PC-9 (cell line): ENCODE results near the gene SAPCD1. TPM values are rescaled to one million over a fixed set of nuclear protein-coding genes. Genes with fewer than 3 reads are reported as not detected.
A peak's percentile ranks its signal among the peaks of the same experiment; 100 is the strongest.

Experiments
- BruUV-seq: library from RNA; stranded (reverse); fragments of 400-500 nt; replicated peaks from 2 replicates; lab custom pipeline; 2021; lab: Mats Ljungman, UMichigan
- CTCF ChIA-PET: fragments of 300-600 bp; sonication (Branson Sonifier 250); formaldehyde crosslinking; loops from one replicate; lab custom pipeline; 2022; ENCODE audit warnings: antibody characterized with exemption; lab: Charles Lee
- POLR2A ChIA-PET: fragments of 300-600 bp; sonication (Branson Sonifier 250); formaldehyde crosslinking; loops from one replicate; lab custom pipeline; 2022; ENCODE audit warnings: antibody characterized with exemption; ENCODE audit not compliant: unreplicated experiment; lab: Charles Lee
- DNase-seq, 2 experiments: peaks; one replicate each; pipeline versions ENCODE4 v3.0.0 to v3.0.0-alpha.2; 2015 to 2022; ENCODE audit warnings: mixed read lengths in 1 of 2
- H2AFZ ChIP-seq: fragments of 200-600 bp; sonication (generic); 2 replicates; pipeline ENCODE4 v1.8.1; 2017; ENCODE audit warnings: antibody characterized with exemption
- H3F3A ChIP-seq: fragments of 200-600 bp; sonication (generic); 2 replicates; pipeline ENCODE4 v1.8.1; 2017; ENCODE audit warnings: antibody characterized with exemption, mild to moderate bottlenecking, low read depth; ENCODE audit not compliant: insufficient read depth
- H3K27ac ChIP-seq: fragments of 200-600 bp; sonication (generic); 2 replicates; pipeline ENCODE4 v1.6.1; 2016; ENCODE audit warnings: mixed run types
- H3K27me3 ChIP-seq: fragments of 200-600 bp; sonication (generic); 2 replicates; pipeline ENCODE4 v1.6.1; 2016; ENCODE audit warnings: low read depth, mixed run types; ENCODE audit not compliant: insufficient read depth
- H3K36me3 ChIP-seq: fragments of 200-600 bp; sonication (generic); 2 replicates; pipeline ENCODE4 v1.6.1; 2016; ENCODE audit warnings: low read depth, mixed run types
- H3K4me1 ChIP-seq: fragments of 200-600 bp; sonication (generic); replicated peaks from 2 replicates; pipeline ENCODE4 v1.6.1; 2016; ENCODE audit warnings: mixed run types; ENCODE audit not compliant: insufficient read depth
- H3K4me2 ChIP-seq: fragments of 200-600 bp; sonication (generic); 2 replicates; pipeline ENCODE4 v1.6.1; 2017; ENCODE audit warnings: mixed run types
- H3K4me3 ChIP-seq: fragments of 200-600 bp; sonication (generic); 2 replicates; pipeline ENCODE4 v1.6.1; 2016; ENCODE audit warnings: mixed run types
- H3K79me2 ChIP-seq: fragments of 200-600 bp; sonication (generic); 2 replicates; pipeline ENCODE4 v1.6.1; 2017; ENCODE audit warnings: low read depth, mixed run types
- H3K9me2 ChIP-seq: fragments of 200-600 bp; sonication (generic); 2 replicates; pipeline ENCODE4 v1.8.1; 2017; ENCODE audit warnings: mild to moderate bottlenecking; ENCODE audit not compliant: insufficient read depth
- H3K9me3 ChIP-seq: fragments of 200-600 bp; sonication (generic); 2 replicates; pipeline ENCODE4 v1.8.1; 2016; ENCODE audit warnings: low read depth; ENCODE audit not compliant: insufficient read depth
- H4K20me1 ChIP-seq: fragments of 200-600 bp; sonication (generic); 2 replicates; pipeline ENCODE4 v1.8.1; 2017; ENCODE audit not compliant: insufficient read depth
- EZH2 ChIP-seq: fragments of 200-600 bp; sonication (generic); IDR thresholded peaks from 2 replicates; pipeline ENCODE4 v1.8.0; 2017; ENCODE audit warnings: antibody characterized with exemption, low read depth
- intact Hi-C: fragments of 100-400 bp; cut with micrococcal nuclease; formaldehyde crosslinking; loops from one replicate; pipeline ENCODE4 v1.10.0; 2022; ENCODE audit not compliant: unreplicated experiment
- total RNA-seq: library from RNA; stranded (reverse); gene quantifications from 2 replicates; pipeline ENCODE4 v1.2.3, GENCODE V29; 2021
- TF ChIP-seq, protein P1 (sequence below): fragments of 200-600 bp; sonication (generic); conservative IDR thresholded peaks from 2 replicates; pipeline ENCODE4 v1.6.1; 2017; ENCODE audit warnings: mixed run types, antibody characterized with exemption, mild to moderate bottlenecking, moderate library complexity

Gene SAPCD1
- total RNA-seq, 1 experiment from 2014 or later = 11.1 TPM

DNA sequence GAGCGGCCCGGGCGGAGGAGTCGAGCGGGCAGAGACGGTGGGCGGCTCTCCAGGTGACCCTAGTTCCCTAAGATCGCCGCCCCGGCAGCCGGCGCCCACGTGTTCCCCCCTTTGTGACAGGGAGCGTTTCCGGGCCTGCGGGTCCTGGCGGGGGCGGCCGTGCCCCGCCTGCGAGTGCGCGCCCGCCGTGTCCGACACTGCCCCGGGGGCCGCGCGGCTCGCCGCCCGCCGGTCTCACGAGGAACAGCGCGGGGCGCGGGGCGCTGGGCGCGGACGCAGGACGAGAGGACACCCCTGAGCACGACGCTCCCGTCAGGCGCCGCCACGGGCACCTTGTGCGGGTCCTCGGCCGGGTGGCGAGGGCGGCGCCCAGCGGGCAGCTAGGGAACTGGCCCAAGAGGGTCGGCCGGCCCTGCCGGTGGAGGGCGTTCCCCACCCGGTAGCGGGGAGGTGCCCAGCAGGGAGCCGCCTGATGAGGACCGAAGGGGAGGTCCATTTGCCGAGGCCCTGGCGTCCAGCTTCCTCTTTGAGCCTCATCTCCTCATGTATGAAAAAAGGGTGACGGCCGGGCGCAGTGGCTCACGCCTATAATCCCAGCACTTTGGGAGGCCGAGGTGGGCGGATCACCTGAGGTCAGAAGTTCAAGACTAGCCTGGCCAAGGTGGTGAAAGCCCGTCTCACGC, 33.3 kb downstream of the SAPCD1 start, which contains the start of gene VARS1:
Gene VARS1, minus strand, starts transcription at position 137 of the 683 bp plus-strand sequence. CDS start 535 bp downstream, outside the sequence.
- H3K79me2 ChIP-seq = peaks cover 42% of the 10 kb centered on the region
- intact Hi-C loops = loop anchor here (1.0 to 2.0 kb wide), 3 partner anchors 19 to 32 kb away; partner anchors contain the start of genes HSPA1A, HSPA1B, HSPA1L and VWA7
- peak within 1 kb of the TSS; percentile 86 for H3K4me3 ChIP-seq
- no peaks in the 10 kb centered on the region for H4K20me1 ChIP-seq
- H3K27me3 ChIP-seq = no peaks in the 10 kb centered on the region
- H3K27ac ChIP-seq = peak within 1 kb of the TSS; percentile 78
- DNase-seq = peak; percentile 89 to 96
- ChIA-PET POLR2A (interaction anchor here (0.6 to 1.3 kb wide), 6 partner anchors 11 to 243 kb away, joined by 3 to 42 read pairs (median 4); partner anchors contain the start of genes HSPA1A, HSPA1B, HSPA1L and LSM2), CTCF (interaction anchor here (0.6 to 1.1 kb wide), 6 partner anchors 11 to 97 kb away, joined by 3 to 7 read pairs (median 6); partner anchors contain the start of gene LSM2)
- no TSS peak for BruUV-seq
- H3K9me3 ChIP-seq = no peaks in the 10 kb centered on the region
- H3K4me1 ChIP-seq = peaks cover 28% of the 10 kb centered on the region
- no peak for TF ChIP-seq EZH2
- TF ChIP-seq, protein P1, sequence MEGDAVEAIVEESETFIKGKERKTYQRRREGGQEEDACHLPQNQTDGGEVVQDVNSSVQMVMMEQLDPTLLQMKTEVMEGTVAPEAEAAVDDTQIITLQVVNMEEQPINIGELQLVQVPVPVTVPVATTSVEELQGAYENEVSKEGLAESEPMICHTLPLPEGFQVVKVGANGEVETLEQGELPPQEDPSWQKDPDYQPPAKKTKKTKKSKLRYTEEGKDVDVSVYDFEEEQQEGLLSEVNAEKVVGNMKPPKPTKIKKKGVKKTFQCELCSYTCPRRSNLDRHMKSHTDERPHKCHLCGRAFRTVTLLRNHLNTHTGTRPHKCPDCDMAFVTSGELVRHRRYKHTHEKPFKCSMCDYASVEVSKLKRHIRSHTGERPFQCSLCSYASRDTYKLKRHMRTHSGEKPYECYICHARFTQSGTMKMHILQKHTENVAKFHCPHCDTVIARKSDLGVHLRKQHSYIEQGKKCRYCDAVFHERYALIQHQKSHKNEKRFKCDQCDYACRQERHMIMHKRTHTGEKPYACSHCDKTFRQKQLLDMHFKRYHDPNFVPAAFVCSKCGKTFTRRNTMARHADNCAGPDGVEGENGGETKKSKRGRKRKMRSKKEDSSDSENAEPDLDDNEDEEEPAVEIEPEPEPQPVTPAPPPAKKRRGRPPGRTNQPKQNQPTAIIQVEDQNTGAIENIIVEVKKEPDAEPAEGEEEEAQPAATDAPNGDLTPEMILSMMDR = peak; percentile 73
- H3K36me3 ChIP-seq = peaks cover 4% of the 10 kb centered on the region; the same call in 1 of the 2 replicates
- peaks cover 57% of the 10 kb centered on the region for H3F3A ChIP-seq
- H2AFZ ChIP-seq = peak within 1 kb of the TSS; percentile 89
- peak within 1 kb of the TSS; percentile 96 for H3K4me2 ChIP-seq
- no peaks in the 10 kb centered on the region for H3K9me2 ChIP-seq

DNA sequence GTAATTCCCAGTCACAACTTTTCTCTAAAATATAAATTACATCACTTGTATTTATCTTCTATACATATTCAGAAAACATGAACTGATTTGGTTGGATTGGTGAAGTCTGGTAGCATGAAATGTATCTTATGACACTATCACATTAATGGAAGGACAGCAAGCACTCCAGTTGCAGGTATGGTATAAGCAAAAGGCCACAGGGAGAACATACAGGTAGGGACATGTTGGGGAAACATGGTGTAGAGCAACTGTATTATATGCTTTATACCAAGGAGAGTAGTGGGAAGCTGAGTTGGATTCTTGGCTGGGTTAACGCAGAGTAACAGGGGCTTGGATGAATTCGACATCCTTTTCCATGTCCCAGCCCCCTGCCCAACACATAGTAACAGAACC, 34.5 kb downstream of the SAPCD1 start:
- H3K9me2 ChIP-seq = no peaks in the 10 kb centered on the region
- H3K9me3 ChIP-seq = no peaks in the 10 kb centered on the region
- H3K36me3 ChIP-seq = peaks cover 3% of the 10 kb centered on the region; the same call in 1 of the 2 replicates
- H3K27ac ChIP-seq = no peak overlapping the region
- BruUV-seq = no TSS peak
- TF ChIP-seq EZH2 = no peak
- TF ChIP-seq, protein P1 = no peak
- DNase-seq = no peak
- CTCF ChIA-PET = interaction anchor here (0.6 kb wide), 1 partner anchor 997 kb away, joined by 7 read pairs; no protein-coding TSS in a partner anchor
- peaks cover 59% of the 10 kb centered on the region for H3F3A ChIP-seq
- no peak overlapping the region for H3K4me2 ChIP-seq
- no peak overlapping the region for H2AFZ ChIP-seq
- peaks cover 32% of the 10 kb centered on the region for H3K79me2 ChIP-seq
- H3K4me3 ChIP-seq = no peak overlapping the region
- intact Hi-C loops = loop anchor here (1.0 to 2.0 kb wide), 2 partner anchors 18 to 30 kb away; partner anchors contain the start of genes HSPA1A, HSPA1B and HSPA1L
- no peaks in the 10 kb centered on the region for H4K20me1 ChIP-seq
- POLR2A ChIA-PET = no interaction called here
- peaks cover 24% of the 10 kb centered on the region for H3K4me1 ChIP-seq
- H3K27me3 ChIP-seq = no peaks in the 10 kb centered on the region

DNA sequence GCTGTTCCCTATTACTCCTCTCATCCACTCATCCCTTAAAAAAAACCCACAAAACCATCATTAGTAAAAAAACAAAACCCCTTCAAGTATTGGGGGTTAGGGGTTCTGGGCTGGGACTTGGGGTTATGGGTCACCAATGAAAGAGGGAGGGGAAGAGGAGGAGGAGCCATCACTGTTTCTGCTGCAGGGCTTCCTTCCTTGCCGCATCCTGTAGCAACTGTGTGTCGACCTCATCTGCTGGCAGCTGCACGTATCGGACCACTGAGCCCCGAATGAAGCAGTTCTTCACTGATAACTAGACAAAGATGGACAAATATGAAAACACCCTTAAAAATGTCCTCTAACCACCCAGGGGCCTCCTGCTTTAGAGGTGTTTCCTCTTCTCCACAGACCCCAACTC, 35.1 kb downstream of the SAPCD1 start:
- Histone ChIP-seq H3K79me2 (peaks cover 26% of the 10 kb centered on the region), H2AFZ (no peak overlapping the region), H3K4me2 (no peak overlapping the region), H3K27me3 (no peaks in the 10 kb centered on the region), H4K20me1 (no peaks in the 10 kb centered on the region), H3F3A (peaks cover 53% of the 10 kb centered on the region), H3K36me3 (peaks cover 9% of the 10 kb centered on the region; the same call in 1 of the 2 replicates), H3K9me3 (no peaks in the 10 kb centered on the region), H3K4me1 (peaks cover 18% of the 10 kb centered on the region), H3K27ac (no peak overlapping the region), H3K9me2 (no peaks in the 10 kb centered on the region), H3K4me3 (no peak overlapping the region)
- intact Hi-C loops = loop anchor here (2.0 kb wide), 1 partner anchor 17 kb away; the partner anchor contains the start of genes HSPA1A and HSPA1L
- ChIA-PET CTCF (no interaction called here), POLR2A (no interaction called here)
- no peak for TF ChIP-seq EZH2
- TF ChIP-seq, protein P1 = no peak
- BruUV-seq = no TSS peak
- DNase-seq = no peak
